ENCODE results near the gene FBXL22.
"Not testable (repeated sequence)": the region's sequence is repeated elsewhere in the genome, so short reads cannot be mapped to it uniquely, and the experiment has no call there.

Gene FBXL22

GRCh38 chr15:63612300-63612699 lies 15.1 kb downstream of the FBXL22 start:
- DNase-seq (ENCODE audit: low read depth in 2 of 2) = no peak

- DNase-seq (ENCODE audit: low read depth in 2 of 2) = no peak
Measured at GRCh38 chr15:63615935-63616334, 18.7 kb downstream of the FBXL22 start.

GRCh38 chr15:63617147-63617546 lies 20.0 kb downstream of the FBXL22 start:
- DNase-seq (ENCODE audit: low read depth in 2 of 2) = not testable (repeated sequence)

- not testable (repeated sequence) for DNase-seq (ENCODE audit: low read depth in 2 of 2)
Measured at GRCh38 chr15:63617627-63618026, 20.4 kb downstream of the FBXL22 start.

- DNase-seq (ENCODE audit: low read depth in 2 of 2) = not testable (repeated sequence)
Measured at GRCh38 chr15:63620760-63621159, 23.6 kb downstream of the FBXL22 start.

- no peak for DNase-seq (ENCODE audit: low read depth in 2 of 2)
Measured at GRCh38 chr15:63623232-63623969, 26.2 kb downstream of the FBXL22 start.

GRCh38 chr15:63626955-63627354 lies 29.8 kb downstream of the FBXL22 start:
- DNase-seq (ENCODE audit: low read depth in 2 of 2) = no peak

- no peak for DNase-seq (ENCODE audit: low read depth in 2 of 2)
Measured at GRCh38 chr15:63628123-63628822, 31.1 kb downstream of the FBXL22 start.

GRCh38 chr15:63630036-63630751 lies 33.0 kb downstream of the FBXL22 start:
- no peak for DNase-seq (ENCODE audit: low read depth in 2 of 2)

- DNase-seq (ENCODE audit: low read depth in 2 of 2) = no peak
Measured at GRCh38 chr15:63633312-63633711, 36.1 kb downstream of the FBXL22 start.

- no peak for DNase-seq (ENCODE audit: low read depth in 2 of 2)
Measured at GRCh38 chr15:63634154-63634553, 37.0 kb downstream of the FBXL22 start.

- DNase-seq (ENCODE audit: low read depth in 2 of 2) = no peak
Measured at GRCh38 chr15:63636518-63637061, 39.4 kb downstream of the FBXL22 start.

GRCh38 chr15:63638839-63639238 lies 41.7 kb downstream of the FBXL22 start:
- no peak for DNase-seq (ENCODE audit: low read depth in 2 of 2)

GRCh38 chr15:63640146-63640545 lies 43.0 kb downstream of the FBXL22 start:
- no peak for DNase-seq (ENCODE audit: low read depth in 2 of 2)

Measured in stimulated activated CD8-positive, alpha-beta memory T cell treated with anti-CD3 and anti-CD28 coated beads, Interleukin-15, amount 100 ng/mL, for 48 hours (primary cell).